HG03135 (cell line): Measurements from ENCODE around the gene CYP51A1.
A peak's percentile ranks its signal among the peaks of the same experiment; 100 is the strongest.
"Not testable (repeated sequence)": the region's sequence is repeated elsewhere in the genome, so short reads cannot be mapped to it uniquely, and the experiment has no call there.

Experiments
- ATAC-seq: cut with Tn5 transposase; IDR thresholded peaks from one replicate; pipeline ENCODE4 v1.9.1; 2021; ENCODE audit warnings: mild to moderate bottlenecking, moderate library complexity; ENCODE audit not compliant: unreplicated experiment

Gene CYP51A1

GRCh38 chr7:92131764-92132330 lies 2.4 kb downstream of the CYP51A1 start:
- ATAC-seq = no peak

- ATAC-seq = no peak
Observed at GRCh38 chr7:92131093-92131492, 3.2 kb downstream of the CYP51A1 start.

DNA sequence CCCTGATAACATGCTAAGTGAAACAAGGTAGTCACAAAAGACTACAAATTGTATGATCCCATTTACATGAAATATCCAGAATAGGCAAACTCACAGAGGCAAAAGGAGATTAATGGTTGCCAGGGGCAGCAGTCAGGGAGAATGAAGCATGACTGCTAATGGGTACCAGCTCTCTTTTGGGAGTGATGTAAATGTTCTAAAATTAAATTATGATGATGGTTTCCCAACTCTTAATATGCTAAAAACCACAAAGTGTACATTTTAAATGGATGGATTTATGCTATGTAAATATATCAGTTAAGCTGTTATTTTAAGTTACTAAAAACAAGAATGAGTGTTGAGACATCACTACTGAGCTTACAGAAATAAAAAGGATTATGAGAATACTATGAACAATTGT lies 12.6 kb downstream of the CYP51A1 start:
- ATAC-seq = no peak

- no peak for ATAC-seq
Observed at GRCh38 chr7:92119213-92119759, 15.0 kb downstream of the CYP51A1 start.

DNA sequence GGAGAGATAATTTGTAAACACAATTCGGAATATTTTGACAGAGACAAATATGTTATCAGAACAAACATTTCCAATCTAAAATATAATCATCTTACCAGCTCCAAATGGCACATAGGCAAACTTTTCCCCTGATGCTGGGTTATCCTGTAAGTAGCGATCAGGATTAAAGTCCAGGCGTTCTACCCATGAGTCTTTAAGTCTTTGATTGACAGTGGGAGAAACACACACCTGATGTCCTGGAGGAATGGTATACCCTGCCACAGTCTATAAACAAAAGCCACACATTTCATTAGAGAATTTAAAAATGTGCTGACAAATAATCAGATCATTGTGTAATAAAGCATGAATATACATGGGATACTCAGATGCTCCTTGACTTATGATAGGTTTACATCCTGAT lies 17.3 kb downstream of the CYP51A1 start:
- no peak for ATAC-seq

DNA sequence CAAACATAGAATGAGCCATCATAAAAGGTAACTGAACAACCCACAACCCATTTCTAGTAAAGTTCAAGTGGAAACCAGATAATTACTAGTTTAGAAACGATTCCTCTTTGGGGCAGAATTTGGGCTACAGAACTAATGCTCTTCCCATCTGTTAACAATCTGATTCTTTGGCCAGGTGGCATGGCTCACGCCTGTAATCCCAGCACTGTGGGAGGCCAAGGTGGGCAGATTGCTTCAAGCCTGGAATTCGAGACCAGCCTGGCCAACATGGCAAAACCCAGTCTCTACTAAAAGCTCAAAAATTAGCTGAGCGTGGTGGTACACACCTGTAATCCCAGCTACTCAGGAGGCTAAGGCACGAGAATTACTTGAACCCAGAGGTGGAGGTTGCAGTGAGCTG lies 18.5 kb downstream of the CYP51A1 start:
- ATAC-seq = no peak

DNA sequence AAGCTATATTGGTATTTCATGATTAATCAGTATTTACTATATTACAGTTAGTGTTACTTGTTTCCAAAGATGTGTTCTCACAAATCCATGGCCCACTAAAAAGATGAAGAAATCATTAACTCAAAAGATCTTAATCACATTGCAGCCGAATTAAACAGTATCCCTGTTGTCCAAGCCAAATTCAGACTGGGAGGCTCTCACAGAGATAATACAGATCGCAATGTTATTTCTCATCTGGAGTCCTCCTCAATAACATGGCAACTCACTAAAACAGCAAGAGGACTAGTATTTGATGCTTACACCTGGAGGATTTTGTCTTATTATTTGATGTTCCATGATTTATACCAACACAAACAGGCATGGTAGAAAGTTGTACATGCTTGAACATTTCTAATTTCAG lies 23.4 kb downstream of the CYP51A1 start:
- no peak for ATAC-seq

- ATAC-seq = no peak
Observed at GRCh38 chr7:92108821-92109220, 25.5 kb downstream of the CYP51A1 start.

DNA sequence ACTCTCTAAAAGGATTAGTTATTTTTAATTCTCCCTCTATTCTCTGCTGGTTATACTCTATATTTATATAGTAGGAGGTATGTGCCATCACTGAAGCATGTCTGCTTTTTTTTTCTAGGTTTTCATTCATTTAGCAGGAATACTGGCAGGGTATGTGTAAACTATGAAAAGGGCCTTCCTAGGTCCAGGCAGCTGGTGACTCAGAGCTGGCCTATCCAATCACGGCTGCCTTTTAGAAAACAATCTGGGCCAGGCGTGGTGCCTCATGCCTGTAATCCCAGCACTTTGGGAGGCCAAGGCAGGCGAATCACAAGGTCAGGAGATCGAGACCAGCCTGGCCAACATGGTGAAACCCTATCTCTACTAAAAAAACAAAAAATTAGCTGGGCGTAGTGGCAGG lies 31.4 kb downstream of the CYP51A1 start:
- ATAC-seq = not testable (repeated sequence)

- no peak for ATAC-seq
Observed at GRCh38 chr7:92100534-92100933, 33.7 kb downstream of the CYP51A1 start.

DNA sequence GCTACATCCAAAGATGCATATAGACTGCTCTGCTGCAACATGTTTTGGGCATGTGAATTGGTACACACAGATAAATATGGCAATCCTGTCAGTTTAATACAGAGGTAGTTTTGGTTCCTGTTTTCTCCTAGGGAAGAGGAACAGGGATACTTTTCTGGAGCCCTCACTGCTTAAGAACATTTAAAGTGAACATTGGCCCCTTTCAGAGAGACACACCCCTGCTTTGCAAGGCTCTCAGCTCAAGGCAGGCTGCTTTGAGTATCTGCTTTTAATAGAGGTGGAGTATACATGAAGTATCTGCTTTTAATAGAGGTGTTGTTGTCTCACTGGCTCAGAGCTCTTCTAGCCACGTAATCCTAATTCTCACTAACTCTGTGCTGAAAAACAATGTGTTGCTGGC lies 38.9 kb downstream of the CYP51A1 start:
- no peak for ATAC-seq

DNA sequence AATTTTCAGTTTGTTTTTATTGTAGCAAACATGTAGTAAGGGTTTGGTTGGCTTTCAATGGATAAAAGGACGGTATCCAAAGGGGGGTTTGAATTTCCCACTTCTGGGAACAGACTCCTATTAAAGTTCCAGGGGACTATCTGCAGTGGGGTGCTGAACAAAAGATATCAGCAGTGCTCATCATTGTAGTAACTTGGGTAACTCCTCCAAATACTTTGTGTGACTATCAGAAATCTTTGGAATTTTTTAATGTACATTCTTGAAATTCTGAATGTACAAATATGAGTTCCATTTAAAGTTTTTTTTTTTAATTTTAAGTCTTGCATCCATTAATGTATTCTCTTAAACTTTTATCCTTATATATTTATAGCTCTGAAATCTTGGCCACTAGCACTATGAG lies 42.1 kb downstream of the CYP51A1 start:
- ATAC-seq = no peak

DNA sequence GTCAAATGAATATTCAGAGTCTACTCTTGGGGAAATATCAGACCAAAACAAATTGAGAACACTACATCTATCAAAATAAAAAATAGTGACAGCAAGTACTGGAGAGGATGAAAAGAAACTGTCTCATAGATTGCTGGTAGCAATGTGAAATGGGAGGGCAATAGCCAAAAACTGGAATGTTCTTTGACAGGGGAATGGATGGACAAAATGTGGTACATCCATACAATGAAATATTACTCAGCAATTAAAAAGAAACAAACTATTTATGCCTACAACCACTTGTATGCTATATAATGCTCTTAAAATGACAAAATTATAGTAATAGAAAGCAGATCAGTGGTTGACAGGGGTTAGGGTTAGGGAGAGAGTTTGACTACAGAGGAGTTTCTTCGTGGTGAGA lies 46.0 kb downstream of the CYP51A1 start:
- ATAC-seq = no peak

- ATAC-seq = not testable (repeated sequence)
Observed at GRCh38 chr7:92083922-92084321, 50.4 kb downstream of the CYP51A1 start.

GRCh38 chr7:92076509-92076908 lies 57.8 kb downstream of the CYP51A1 start:
- ATAC-seq = no peak

DNA sequence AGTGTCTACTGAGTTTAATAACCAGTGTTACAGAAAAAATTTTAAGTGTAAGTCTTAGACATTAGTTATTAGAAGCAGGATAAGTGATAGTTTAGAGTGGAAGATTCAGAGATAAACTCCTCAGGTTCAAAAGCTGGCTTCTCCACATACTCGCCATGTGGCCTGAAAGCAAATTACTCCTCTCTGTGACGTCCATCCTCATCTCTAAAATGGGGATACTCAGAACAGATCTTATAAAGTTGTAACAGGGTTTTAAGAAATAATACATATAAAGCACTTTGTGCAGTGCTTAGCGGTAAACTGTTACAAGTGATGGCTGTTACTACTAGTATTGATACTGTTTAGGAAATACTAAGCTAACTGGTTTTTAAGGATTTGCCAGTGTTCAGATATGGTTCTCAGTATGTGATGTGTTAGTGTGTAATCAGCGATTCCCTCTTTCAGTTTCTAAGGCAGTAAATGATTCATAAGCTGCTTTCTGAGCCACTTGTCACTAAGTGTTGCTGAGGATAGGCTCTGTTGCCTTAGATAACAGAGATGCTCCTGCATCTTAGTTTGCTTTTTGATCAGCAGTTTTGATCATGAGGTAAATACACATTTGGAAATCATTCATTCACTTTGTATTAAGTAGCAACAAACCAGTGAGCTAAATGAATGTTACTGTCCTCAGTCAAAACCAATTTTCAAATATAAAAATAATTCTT lies 58.7 kb downstream of the CYP51A1 start:
- ATAC-seq = peak; percentile 89

- ATAC-seq = no peak
Observed at GRCh38 chr7:92072708-92073107, 61.6 kb downstream of the CYP51A1 start.

GRCh38 chr7:92072121-92072520 lies 62.2 kb downstream of the CYP51A1 start:
- ATAC-seq = no peak

DNA sequence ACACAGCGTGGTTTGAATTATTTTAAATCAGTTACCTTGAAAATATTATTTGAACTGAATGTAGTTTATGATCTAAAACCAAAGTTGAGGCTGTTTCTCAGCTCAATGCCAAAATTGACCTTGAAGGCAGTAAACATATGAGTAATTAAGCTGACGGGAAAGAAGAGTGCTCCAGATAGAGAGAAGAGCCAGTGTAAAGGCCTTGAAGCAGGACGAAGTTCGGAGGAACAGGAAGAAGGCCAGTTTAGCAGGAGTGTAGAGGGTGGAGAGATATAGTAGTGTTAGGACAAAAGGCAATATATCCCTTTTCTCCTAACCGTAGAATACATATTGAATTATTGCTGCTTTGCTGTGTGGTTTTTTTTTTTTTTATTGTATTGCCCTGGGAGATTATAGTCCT lies 63.2 kb downstream of the CYP51A1 start:
- ATAC-seq = no peak

DNA sequence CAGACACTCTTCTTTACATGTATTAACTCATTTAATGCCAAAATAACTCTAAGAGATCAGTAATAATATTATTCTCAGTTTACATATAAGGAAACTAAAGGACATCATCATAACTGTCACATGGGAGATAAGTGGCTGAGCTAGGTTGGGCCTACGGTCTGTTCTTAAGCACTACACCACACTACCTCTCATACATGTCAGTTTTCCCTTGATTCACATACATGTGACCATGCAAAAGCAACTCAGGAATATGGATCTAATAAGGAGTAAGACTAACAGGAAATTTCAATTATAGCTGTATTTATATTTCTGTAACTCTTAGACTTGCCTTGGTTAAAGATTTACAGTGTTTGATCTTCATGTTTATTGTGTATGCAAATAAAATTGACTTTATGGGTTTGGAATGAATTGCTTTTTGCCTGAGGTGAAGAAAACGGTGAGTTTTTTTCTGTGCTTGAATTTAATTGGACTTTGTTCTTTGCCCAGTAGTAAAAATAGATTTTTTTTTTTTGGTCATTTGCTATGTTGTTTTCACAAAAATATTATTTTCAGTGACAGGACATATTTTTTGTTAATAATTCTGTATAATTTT lies 69.7 kb downstream of the CYP51A1 start:
- ATAC-seq = no peak
